SK-N-SH treated with all-trans-retinoic acid at 6 μM for 48 hours (cell line): Measurements from ENCODE around the gene SPDYE6.

Experiments
- ATAC-seq: fragments of 200-7000 bp; cut with Tn5 transposase; 3 replicates; pipeline ENCODE4 v1.9.1; 2020; ENCODE audit warnings: mild to moderate bottlenecking, moderate library complexity
- ARNTL ChIP-seq: fragments of 450-650 bp; formaldehyde crosslinking; IDR thresholded peaks from 2 replicates; pipeline ENCODE4 v1.5.0; 2020; ENCODE audit warnings: low read depth, mild to moderate bottlenecking, moderate library complexity, borderline replicate concordance
- BACH2 ChIP-seq: fragments of 250-450 bp; sonication (Bioruptor Pico); IDR thresholded peaks from 2 replicates; pipeline ENCODE4 v1.9.0; 2021; ENCODE audit warnings: mild to moderate bottlenecking, borderline replicate concordance
- CSDC2 ChIP-seq: fragments of 250-450 bp; sonication (Bioruptor Pico); IDR thresholded peaks from 2 replicates; pipeline ENCODE4 v1.5.0; 2020; ENCODE audit warnings: mild to moderate bottlenecking, moderate library complexity
- ESRRG ChIP-seq: fragments of 250-450 bp; sonication (Bioruptor Pico); IDR thresholded peaks from 2 replicates; pipeline ENCODE4 v1.6.1; 2021; ENCODE audit warnings: mild to moderate bottlenecking
- GLIS3 ChIP-seq: fragments of 250-450 bp; sonication (Bioruptor Pico); IDR thresholded peaks from 2 replicates; pipeline ENCODE4 v1.5.0; 2020; ENCODE audit warnings: mild to moderate bottlenecking, moderate library complexity
- ISL1 ChIP-seq: fragments of 250-450 bp; sonication (Bioruptor Pico); IDR thresholded peaks from 2 replicates; pipeline ENCODE4 v2.1.2; 2022; ENCODE audit warnings: mild to moderate bottlenecking, moderate library complexity
- OSR1 ChIP-seq: fragments of 250-450 bp; sonication (Bioruptor Pico); IDR thresholded peaks from 2 replicates; pipeline ENCODE4 v1.8.0; 2022; ENCODE audit warnings: moderate library complexity, mild to moderate bottlenecking, inconsistent platforms
- PPARA ChIP-seq: fragments of 250-450 bp; sonication (Bioruptor Pico); IDR thresholded peaks from 2 replicates; pipeline ENCODE4 v1.5.0; 2020; ENCODE audit warnings: mild to moderate bottlenecking, borderline replicate concordance
- RARB ChIP-seq: fragments of 250-450 bp; sonication (Bioruptor Pico); IDR thresholded peaks from 2 replicates; pipeline ENCODE4 v1.8.0; 2021; ENCODE audit warnings: mild to moderate bottlenecking, moderate library complexity
- SNAI2 ChIP-seq: fragments of 250-450 bp; sonication (Bioruptor Pico); IDR thresholded peaks from 2 replicates; pipeline ENCODE4 v1.5.0; 2020; ENCODE audit warnings: mild to moderate bottlenecking, moderate library complexity
- TCF4 ChIP-seq: fragments of 250-450 bp; sonication (Bioruptor Pico); IDR thresholded peaks from 2 replicates; pipeline ENCODE4 v1.8.0; 2021; ENCODE audit warnings: mild to moderate bottlenecking, moderate library complexity, borderline replicate concordance
- TOX ChIP-seq: fragments of 250-450 bp; sonication (Bioruptor Pico); IDR thresholded peaks from 2 replicates; pipeline ENCODE4 v1.8.0; 2021; ENCODE audit warnings: mild to moderate bottlenecking, moderate library complexity, borderline replicate concordance
- ZC3H10 ChIP-seq: fragments of 250-450 bp; sonication (Bioruptor Pico); IDR thresholded peaks from 2 replicates; pipeline ENCODE4 v1.5.1; 2021; ENCODE audit warnings: mild to moderate bottlenecking, moderate library complexity
- ZFP3 ChIP-seq: fragments of 250-450 bp; sonication (Bioruptor Pico); IDR thresholded peaks from 2 replicates; pipeline ENCODE4 v1.5.0; 2020; ENCODE audit warnings: mild to moderate bottlenecking, moderate library complexity
- ZFP30 ChIP-seq: fragments of 450-650 bp; formaldehyde crosslinking; IDR thresholded peaks from 2 replicates; pipeline ENCODE4 v1.5.0; 2022; ENCODE audit warnings: mild to moderate bottlenecking, moderate library complexity
- ZNF565 ChIP-seq: fragments of 450-650 bp; formaldehyde crosslinking; conservative IDR thresholded peaks from 2 replicates; pipeline ENCODE4 v1.5.0; 2020; ENCODE audit warnings: low read depth, mild to moderate bottlenecking, moderate library complexity
- ZNF8 ChIP-seq: fragments of 450-650 bp; formaldehyde crosslinking; IDR thresholded peaks from 2 replicates; pipeline ENCODE4 v1.5.0; 2020; ENCODE audit warnings: mild to moderate bottlenecking, moderate library complexity
- TF ChIP-seq, protein P1 (sequence below): fragments of 250-450 bp; sonication (Bioruptor Pico); IDR thresholded peaks from 2 replicates; pipeline ENCODE4 v1.8.0; 2021; ENCODE audit warnings: low read depth, mild to moderate bottlenecking, moderate library complexity, borderline replicate concordance
- TF ChIP-seq, protein P2 (sequence below): fragments of 250-450 bp; sonication (Bioruptor Pico); IDR thresholded peaks from 2 replicates; pipeline ENCODE4 v1.5.1; 2020; ENCODE audit warnings: low read depth, mild to moderate bottlenecking, moderate library complexity
- TF ChIP-seq, protein P3 (sequence below): fragments of 250-450 bp; sonication (Bioruptor Pico); IDR thresholded peaks from 2 replicates; pipeline ENCODE4 v1.8.0; 2020; ENCODE audit warnings: mild to moderate bottlenecking, moderate library complexity, borderline replicate concordance
- TF ChIP-seq, protein P4 (sequence below): fragments of 250-450 bp; sonication (Bioruptor Pico); IDR thresholded peaks from 2 replicates; pipeline ENCODE4 v1.5.0; 2020; ENCODE audit warnings: mild to moderate bottlenecking, moderate library complexity

The SPDYE6 gene

DNA sequence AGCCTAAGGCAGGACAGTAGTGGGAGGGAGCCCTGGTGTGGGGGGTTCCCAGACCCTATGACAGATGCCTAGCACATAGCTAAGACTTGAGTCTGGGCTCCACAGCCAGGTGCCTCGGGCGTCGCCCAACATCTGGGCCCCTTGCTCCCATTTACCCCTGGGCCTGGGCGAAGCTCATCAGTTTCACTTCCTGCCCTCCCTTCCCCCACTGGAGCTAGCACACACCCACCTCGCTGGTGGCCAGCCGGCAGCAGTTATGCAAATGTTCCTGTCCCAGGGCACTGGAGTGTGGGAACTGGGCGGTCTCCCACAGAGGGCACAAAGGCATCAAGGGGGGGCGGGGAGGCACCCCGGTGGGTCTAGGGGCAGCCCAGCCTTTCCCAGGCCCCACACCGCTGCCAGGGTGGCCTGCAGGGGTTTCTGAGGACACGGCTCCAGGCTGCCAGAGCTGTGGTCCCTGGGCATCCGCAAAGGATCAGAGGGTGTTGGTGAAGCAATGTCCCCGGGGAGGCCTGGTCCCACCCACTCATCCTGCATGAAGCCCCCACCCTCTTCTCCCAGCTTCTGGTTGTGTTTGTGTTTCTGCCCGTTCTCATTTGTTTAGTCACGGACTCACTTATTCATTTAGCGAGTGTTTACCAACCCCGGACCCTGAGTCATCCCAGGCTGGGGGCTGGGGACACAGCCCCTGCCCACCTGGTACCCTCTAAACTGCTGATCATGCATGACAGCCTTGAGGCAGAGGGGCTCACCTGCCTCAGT lies 49.1 kb downstream of the SPDYE6 start:
- ATAC-seq, result no peak
- TF ChIP-seq ZNF565, result no peak
- TF ChIP-seq ZNF8, result no peak
- no peak for TF ChIP-seq TCF4
- TF ChIP-seq, protein P1, sequence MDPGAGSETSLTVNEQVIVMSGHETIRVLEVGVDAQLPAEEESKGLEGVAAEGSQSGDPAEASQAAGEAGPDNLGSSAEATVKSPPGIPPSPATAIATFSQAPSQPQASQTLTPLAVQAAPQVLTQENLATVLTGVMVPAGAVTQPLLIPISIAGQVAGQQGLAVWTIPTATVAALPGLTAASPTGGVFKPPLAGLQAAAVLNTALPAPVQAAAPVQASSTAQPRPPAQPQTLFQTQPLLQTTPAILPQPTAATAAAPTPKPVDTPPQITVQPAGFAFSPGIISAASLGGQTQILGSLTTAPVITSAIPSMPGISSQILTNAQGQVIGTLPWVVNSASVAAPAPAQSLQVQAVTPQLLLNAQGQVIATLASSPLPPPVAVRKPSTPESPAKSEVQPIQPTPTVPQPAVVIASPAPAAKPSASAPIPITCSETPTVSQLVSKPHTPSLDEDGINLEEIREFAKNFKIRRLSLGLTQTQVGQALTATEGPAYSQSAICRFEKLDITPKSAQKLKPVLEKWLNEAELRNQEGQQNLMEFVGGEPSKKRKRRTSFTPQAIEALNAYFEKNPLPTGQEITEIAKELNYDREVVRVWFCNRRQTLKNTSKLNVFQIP (CRISPR knock-in tag), result no peak
- TF ChIP-seq, protein P2, sequence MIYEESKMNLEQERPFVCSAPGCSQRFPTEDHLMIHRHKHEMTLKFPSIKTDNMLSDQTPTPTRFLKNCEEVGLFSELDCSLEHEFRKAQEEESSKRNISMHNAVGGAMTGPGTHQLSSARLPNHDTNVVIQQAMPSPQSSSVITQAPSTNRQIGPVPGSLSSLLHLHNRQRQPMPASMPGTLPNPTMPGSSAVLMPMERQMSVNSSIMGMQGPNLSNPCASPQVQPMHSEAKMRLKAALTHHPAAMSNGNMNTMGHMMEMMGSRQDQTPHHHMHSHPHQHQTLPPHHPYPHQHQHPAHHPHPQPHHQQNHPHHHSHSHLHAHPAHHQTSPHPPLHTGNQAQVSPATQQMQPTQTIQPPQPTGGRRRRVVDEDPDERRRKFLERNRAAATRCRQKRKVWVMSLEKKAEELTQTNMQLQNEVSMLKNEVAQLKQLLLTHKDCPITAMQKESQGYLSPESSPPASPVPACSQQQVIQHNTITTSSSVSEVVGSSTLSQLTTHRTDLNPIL (CRISPR knock-in tag), result no peak
- TF ChIP-seq, protein P3, sequence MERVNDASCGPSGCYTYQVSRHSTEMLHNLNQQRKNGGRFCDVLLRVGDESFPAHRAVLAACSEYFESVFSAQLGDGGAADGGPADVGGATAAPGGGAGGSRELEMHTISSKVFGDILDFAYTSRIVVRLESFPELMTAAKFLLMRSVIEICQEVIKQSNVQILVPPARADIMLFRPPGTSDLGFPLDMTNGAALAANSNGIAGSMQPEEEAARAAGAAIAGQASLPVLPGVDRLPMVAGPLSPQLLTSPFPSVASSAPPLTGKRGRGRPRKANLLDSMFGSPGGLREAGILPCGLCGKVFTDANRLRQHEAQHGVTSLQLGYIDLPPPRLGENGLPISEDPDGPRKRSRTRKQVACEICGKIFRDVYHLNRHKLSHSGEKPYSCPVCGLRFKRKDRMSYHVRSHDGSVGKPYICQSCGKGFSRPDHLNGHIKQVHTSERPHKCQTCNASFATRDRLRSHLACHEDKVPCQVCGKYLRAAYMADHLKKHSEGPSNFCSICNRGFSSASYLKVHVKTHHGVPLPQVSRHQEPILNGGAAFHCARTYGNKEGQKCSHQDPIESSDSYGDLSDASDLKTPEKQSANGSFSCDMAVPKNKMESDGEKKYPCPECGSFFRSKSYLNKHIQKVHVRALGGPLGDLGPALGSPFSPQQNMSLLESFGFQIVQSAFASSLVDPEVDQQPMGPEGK, result no peak
- TF ChIP-seq, protein P4, sequence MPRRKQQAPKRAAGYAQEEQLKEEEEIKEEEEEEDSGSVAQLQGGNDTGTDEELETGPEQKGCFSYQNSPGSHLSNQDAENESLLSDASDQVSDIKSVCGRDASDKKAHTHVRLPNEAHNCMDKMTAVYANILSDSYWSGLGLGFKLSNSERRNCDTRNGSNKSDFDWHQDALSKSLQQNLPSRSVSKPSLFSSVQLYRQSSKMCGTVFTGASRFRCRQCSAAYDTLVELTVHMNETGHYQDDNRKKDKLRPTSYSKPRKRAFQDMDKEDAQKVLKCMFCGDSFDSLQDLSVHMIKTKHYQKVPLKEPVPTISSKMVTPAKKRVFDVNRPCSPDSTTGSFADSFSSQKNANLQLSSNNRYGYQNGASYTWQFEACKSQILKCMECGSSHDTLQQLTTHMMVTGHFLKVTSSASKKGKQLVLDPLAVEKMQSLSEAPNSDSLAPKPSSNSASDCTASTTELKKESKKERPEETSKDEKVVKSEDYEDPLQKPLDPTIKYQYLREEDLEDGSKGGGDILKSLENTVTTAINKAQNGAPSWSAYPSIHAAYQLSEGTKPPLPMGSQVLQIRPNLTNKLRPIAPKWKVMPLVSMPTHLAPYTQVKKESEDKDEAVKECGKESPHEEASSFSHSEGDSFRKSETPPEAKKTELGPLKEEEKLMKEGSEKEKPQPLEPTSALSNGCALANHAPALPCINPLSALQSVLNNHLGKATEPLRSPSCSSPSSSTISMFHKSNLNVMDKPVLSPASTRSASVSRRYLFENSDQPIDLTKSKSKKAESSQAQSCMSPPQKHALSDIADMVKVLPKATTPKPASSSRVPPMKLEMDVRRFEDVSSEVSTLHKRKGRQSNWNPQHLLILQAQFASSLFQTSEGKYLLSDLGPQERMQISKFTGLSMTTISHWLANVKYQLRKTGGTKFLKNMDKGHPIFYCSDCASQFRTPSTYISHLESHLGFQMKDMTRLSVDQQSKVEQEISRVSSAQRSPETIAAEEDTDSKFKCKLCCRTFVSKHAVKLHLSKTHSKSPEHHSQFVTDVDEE (CRISPR knock-in tag), result no peak
- no peak for TF ChIP-seq PPARA (CRISPR knock-in tag)
- no peak for TF ChIP-seq ESRRG
- no peak for TF ChIP-seq ZFP30 (CRISPR knock-in tag)

DNA sequence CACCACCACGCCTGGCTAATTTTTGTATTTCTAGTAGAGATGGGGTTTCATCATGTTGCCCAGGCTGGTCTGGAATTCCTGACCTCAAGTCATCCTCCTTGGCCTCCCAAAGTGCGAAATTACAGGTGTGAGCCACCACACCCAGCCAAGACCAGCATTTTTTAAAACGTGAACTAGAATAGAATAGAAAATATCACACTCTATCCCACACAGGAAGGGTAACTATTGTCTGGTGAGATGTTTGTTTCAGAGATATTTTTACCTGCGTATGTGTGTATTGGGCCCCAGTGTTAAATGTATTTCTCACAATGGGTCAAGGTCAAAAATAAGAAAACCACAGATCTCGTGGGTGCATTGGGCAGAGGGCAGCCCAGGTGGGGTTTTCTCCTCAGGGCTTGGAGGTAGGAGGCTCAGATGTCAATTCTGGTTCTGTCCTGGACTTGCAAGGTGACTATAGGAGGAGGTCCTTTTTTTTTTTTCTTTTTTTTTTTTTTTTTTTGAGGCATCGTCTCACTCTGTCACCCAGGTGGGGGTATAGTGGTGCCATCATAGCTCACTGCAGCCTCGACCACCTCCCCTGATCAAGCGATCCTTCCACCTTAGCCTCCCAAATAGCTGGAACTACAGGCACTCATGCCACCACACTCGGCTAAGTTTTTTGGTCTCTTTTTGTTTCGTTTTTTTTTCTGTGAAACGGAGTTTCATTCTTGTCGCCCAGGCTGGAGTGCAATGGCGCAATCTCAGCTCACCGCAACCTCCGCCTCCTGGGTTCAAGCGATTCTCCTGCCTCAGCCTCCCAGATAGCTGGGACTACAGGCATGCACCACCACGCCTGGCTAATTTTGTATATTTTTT lies 50.6 kb downstream of the SPDYE6 start:
- no peak for ATAC-seq

More for the DNA sequence above, 50.6 kb downstream of the SPDYE6 start:
- TF ChIP-seq ISL1 (CRISPR knock-in tag), result no peak
- no peak for TF ChIP-seq ARNTL (CRISPR knock-in tag)
- TF ChIP-seq, protein P2 (CRISPR knock-in tag), result no peak
- TF ChIP-seq RARB (CRISPR knock-in tag), result no peak
- TF ChIP-seq, protein P1 (CRISPR knock-in tag), result no peak
- TF ChIP-seq ZFP30 (CRISPR knock-in tag), result no peak
- no peak for TF ChIP-seq ZC3H10 (CRISPR knock-in tag)
- no peak for TF ChIP-seq SNAI2 (CRISPR knock-in tag)
- TF ChIP-seq, protein P4 (CRISPR knock-in tag), result no peak
- no peak for TF ChIP-seq GLIS3 (CRISPR knock-in tag)
- no peak for TF ChIP-seq ZFP3 (CRISPR knock-in tag)
- TF ChIP-seq TOX (CRISPR knock-in tag), result no peak
- TF ChIP-seq ESRRG, result no peak
- TF ChIP-seq BACH2, result no peak
- TF ChIP-seq PPARA (CRISPR knock-in tag), result no peak
- no peak for TF ChIP-seq OSR1 (CRISPR knock-in tag)
- no peak for TF ChIP-seq ZNF565
- TF ChIP-seq, protein P3, result no peak
- TF ChIP-seq ZNF8, result no peak
- TF ChIP-seq CSDC2 (CRISPR knock-in tag), result no peak
- TF ChIP-seq, all 23 proteins: peak for 0
